HUES64 (cell line): ENCODE results near the gene TTC12.

ENCODE experiments used
- H3K27ac ChIP-seq: 2 replicates; pipeline ENCODE4 v1.7.0; 2013; ENCODE audit warnings: low read depth, low read length, inconsistent platforms
- H3K27me3 ChIP-seq: 2 replicates; pipeline ENCODE4 v1.6.1; 2013; ENCODE audit warnings: mild to moderate bottlenecking, low read length; ENCODE audit not compliant: insufficient read depth
- H3K36me3 ChIP-seq: 2 replicates; pipeline ENCODE4 v1.6.1; 2013; ENCODE audit warnings: mild to moderate bottlenecking, low read length; ENCODE audit not compliant: insufficient read depth
- H3K4me1 ChIP-seq: 2 replicates; pipeline ENCODE4 v1.6.1; 2013; ENCODE audit warnings: mild to moderate bottlenecking, low read length, moderate library complexity; ENCODE audit not compliant: insufficient read depth
- H3K4me3 ChIP-seq: 2 replicates; pipeline ENCODE4 v1.5.1; 2013; ENCODE audit warnings: mild to moderate bottlenecking, low read length, moderate library complexity
- H3K9ac ChIP-seq: 2 replicates; pipeline ENCODE4 v1.6.1; 2013; ENCODE audit warnings: mild to moderate bottlenecking, low read depth, low read length
- H3K9me3 ChIP-seq: 2 replicates; pipeline ENCODE4 v1.6.1; 2013; ENCODE audit warnings: low read depth, low read length; ENCODE audit not compliant: insufficient read depth
- WGBS: fragments of 150-250, 120-280 bp; methylation state at CpG from one replicate; pipeline ENCODE4 v1.1.7; 2013; ENCODE audit warnings: missing lambda C conversion rate; 5-methylcytosine and 5-hydroxymethylcytosine counted together

TTC12 gene

DNA sequence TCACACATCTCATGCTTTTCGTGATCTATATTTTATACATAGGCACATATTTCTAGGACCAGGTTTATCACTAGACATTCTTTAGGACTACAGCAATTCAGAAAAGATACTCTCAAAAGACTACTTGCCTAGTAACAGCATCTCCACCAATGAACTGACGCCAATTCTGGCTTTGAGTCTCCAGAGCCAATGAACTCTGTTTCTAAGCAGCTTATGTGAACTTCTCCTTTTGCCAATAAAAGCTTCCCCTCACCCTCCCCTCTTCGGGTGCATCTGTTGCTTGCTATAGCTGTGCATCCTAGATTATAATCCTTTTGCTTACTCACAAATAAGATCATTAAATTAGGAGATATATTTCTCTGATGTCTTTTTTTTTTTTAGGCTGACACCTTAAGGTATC, 61.8 kb downstream of the TTC12 start:
- 87% methylated on average over 3 of the region's 3 CpGs for WGBS
- H3K4me1 ChIP-seq = peaks cover 6% of the 10 kb centered on the region; the same call in 1 of the 2 replicates
- no peak overlapping the region for H3K9ac ChIP-seq
- H3K4me3 ChIP-seq = no peak overlapping the region
- no peaks in the 10 kb centered on the region for H3K9me3 ChIP-seq
- no peaks in the 10 kb centered on the region for H3K27me3 ChIP-seq
- no peak overlapping the region for H3K27ac ChIP-seq
- H3K36me3 ChIP-seq = no peaks in the 10 kb centered on the region

DNA sequence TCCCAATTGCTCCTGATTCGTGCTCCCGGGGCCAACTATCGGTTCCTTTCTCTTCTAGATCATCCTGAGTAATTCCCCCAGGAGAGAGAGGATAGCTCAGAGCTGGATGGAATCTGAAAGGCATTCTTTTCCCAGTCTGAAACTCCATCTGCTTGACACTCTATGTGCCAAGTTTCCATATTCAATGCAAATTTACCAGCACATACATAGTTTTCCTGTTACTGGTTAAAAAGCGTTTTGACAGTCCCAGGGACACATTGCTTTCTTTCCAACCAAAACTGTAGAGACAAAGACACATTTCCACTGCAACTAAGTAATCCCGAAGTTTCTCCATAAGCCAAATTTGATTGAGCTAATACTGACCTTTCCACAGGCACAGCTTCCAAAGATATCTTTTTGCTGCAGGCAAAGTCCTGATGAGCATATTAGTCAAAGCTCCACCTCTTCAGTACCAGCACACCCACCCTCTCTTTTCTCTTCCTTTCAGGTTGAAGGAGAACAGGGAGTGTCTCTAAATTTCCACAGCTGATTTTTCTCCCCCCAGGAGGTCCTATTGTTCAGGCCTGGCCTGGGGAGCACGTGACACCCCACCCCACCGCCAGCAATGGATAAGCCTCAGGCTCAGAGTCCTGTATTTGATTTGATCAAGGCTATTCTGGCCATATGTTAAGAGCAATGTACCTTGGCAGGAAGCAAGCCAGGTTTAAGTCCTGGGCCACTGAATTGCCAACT, 63.5 kb downstream of the TTC12 start:
- 56% methylated on average over 7 of the region's 7 CpGs for WGBS
- Histone ChIP-seq H3K27ac (no peak overlapping the region), H3K27me3 (no peaks in the 10 kb centered on the region), H3K9ac (no peak overlapping the region), H3K4me1 (peaks cover 6% of the 10 kb centered on the region; the same call in 1 of the 2 replicates), H3K4me3 (no peak overlapping the region), H3K9me3 (no peaks in the 10 kb centered on the region), H3K36me3 (no peaks in the 10 kb centered on the region)

DNA sequence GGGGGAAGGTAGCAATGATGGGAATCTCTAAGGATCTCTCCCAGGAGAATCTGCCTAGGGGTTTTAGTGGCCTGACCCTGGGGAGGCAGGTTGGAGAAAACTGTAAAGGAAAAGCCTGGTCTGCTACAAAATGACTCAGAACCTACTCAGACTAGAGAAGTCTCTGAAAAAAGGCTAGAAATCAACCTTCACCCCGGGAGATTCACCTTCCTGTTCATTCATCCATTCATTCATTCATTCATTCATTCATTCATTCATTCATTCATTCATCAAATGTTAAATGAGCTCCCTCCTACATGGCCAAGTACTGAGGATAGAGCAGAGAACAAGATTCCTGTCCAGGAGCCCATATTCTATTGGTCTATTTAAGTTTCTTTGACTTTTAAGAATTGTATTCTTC, 64.3 kb downstream of the TTC12 start:
- no peak overlapping the region for H3K9ac ChIP-seq
- H3K27ac ChIP-seq = no peak overlapping the region
- peaks cover 6% of the 10 kb centered on the region; the same call in 1 of the 2 replicates for H3K4me1 ChIP-seq
- no peaks in the 10 kb centered on the region for H3K36me3 ChIP-seq
- H3K9me3 ChIP-seq = no peaks in the 10 kb centered on the region
- whole genome bisulfite sequencing = 69% methylated on average over 1 of the region's 1 CpG
- no peak overlapping the region for H3K4me3 ChIP-seq
- no peaks in the 10 kb centered on the region for H3K27me3 ChIP-seq

DNA sequence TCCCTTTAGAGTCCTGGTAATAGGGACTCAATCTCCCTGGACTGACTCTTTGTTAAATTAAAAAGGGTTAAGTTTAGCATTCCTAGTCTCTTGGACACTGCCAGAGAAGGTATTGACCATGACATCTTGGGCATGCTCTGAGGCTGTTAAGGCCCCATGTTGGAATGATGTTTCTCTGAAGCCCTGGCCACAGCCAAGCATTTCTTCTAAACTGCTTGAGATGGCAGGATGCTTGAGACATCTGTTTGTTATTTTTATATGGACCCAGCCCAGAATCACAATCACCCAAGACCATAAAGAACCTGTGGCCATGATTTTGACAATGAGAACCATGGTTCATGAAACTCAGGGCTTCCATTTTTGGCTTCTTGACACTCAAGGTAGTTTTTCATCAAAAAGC, 67.7 kb downstream of the TTC12 start:
- Histone ChIP-seq H3K36me3 (no peaks in the 10 kb centered on the region), H3K27ac (no peak overlapping the region), H3K4me3 (no peak overlapping the region), H3K9ac (no peak overlapping the region), H3K4me1 (peaks cover 9% of the 10 kb centered on the region), H3K27me3 (0 out of 2 replicates have a peak, but pooled peaks cover 4% of the 10 kb centered on the region), H3K9me3 (no peaks in the 10 kb centered on the region)

DNA sequence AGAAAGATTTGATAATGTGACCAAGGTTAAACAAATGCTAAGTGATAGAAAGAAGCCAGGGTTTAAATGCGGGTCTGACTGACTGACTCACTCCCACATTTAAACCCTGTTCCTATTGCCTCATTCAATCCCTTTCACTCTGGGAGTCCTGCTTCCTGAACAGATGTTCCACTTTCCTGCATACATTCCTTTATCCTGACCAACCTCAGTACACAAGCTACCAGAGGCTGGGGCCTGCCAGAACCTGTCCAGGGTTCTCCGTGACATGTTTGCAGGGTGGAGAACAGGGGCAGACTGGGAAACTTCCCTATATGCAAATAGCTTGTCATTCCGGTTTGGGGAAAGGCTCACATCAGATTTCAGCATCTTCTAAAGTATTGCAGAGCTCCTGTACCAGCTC, 70.2 kb downstream of the TTC12 start:
- peaks cover 9% of the 10 kb centered on the region for H3K4me1 ChIP-seq
- no peak overlapping the region for H3K9ac ChIP-seq
- 79% methylated on average over 3 of the region's 3 CpGs for WGBS
- no peaks in the 10 kb centered on the region for H3K9me3 ChIP-seq
- H3K4me3 ChIP-seq = no peak overlapping the region
- H3K36me3 ChIP-seq = no peaks in the 10 kb centered on the region
- no peak overlapping the region for H3K27ac ChIP-seq
- 0 out of 2 replicates have a peak, but pooled peaks cover 9% of the 10 kb centered on the region for H3K27me3 ChIP-seq

DNA sequence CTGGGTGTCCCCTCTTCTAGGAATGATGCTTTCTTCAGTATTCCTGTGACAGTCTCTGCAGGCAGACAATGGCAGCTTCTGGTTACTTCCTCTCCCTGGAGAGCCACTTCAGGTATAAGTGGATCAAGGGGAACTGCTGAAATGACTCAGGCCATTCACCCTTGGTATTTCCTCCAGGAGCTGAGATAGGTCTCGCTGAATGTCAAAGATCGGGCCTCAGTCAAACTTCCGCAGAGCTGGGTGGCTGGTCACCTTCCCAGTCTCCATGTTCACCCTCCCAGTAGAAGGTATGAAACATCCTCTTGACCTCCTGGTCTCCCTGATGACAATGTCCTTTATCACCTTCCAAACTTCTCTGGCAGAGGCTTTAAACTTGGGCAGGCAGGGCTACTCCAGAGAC, 71.4 kb downstream of the TTC12 start:
- no peaks in the 10 kb centered on the region for H3K9me3 ChIP-seq
- 91% methylated on average over 3 of the region's 3 CpGs for WGBS

DNA sequence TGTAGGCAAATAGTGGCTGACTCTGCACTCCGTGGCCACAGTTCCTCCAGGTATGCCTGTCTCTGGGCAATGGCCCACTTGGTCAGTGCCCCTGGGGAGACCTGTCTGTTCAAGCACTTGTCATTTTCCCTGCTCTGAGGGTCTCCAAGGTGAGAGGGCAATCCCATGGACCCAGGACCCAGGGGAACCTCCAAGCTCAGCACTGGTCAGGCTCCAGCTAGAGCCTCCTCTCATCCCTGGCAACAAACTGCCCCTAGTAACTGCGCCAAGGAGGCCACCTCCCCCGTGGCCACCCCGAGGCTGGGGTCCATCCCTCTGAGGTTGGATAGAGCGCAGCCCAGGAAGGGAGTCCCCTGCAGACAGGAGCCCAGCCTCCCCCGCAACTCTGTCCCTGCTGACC, 72.5 kb downstream of the TTC12 start:
- no peak overlapping the region for H3K9ac ChIP-seq
- no peaks in the 10 kb centered on the region for H3K36me3 ChIP-seq
- no peak overlapping the region for H3K4me3 ChIP-seq
- H3K4me1 ChIP-seq = peaks cover 9% of the 10 kb centered on the region
- H3K27me3 ChIP-seq = 0 out of 2 replicates have a peak, but pooled peaks cover 9% of the 10 kb centered on the region
- WGBS = 81% methylated on average over 6 of the region's 6 CpGs
- no peaks in the 10 kb centered on the region for H3K9me3 ChIP-seq
- no peak overlapping the region for H3K27ac ChIP-seq

More for the DNA sequence above, 71.4 kb downstream of the TTC12 start:
- 0 out of 2 replicates have a peak, but pooled peaks cover 9% of the 10 kb centered on the region for H3K27me3 ChIP-seq
- H3K27ac ChIP-seq = no peak overlapping the region
- H3K4me1 ChIP-seq = peaks cover 9% of the 10 kb centered on the region
- H3K36me3 ChIP-seq = no peaks in the 10 kb centered on the region
- H3K9ac ChIP-seq = no peak overlapping the region
- H3K4me3 ChIP-seq = no peak overlapping the region

DNA sequence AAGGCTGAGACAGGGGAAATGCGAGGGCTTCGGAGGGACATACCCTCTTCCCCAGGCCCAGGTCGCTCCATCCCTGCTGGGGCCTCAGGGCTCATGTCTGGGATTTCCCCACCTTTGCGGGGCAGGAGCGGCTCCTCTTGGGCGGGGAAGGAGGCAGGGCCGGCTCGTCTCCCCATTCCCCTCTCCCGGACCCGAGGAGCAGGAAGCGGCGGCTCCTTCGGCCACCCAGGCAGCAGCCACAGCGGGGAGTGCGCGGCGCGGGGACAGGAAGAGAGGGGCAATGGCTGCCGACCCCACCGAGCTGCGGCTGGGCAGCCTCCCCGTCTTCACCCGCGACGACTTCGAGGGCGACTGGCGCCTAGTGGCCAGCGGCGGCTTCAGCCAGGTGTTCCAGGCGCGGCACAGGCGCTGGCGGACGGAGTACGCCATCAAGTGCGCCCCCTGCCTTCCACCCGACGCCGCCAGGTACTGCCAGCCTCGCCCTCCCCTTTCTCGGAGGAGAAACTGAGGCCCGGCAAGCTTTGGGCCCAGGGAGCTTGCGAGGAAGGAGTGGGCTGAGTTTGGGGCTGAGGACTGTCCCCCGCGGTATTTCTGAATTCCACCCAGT, 73.3 kb downstream of the TTC12 start, which contains the start of gene ANKK1:
Gene ANKK1, plus strand, starts transcription at position 175 of the 607 bp plus-strand sequence. Its CDS starts 106 bp downstream, at position 281.
- Histone ChIP-seq H3K9me3 (no peaks in the 10 kb centered on the region), H3K27ac (no peak within 1 kb of the TSS), H3K9ac (peak within 1 kb of the TSS; percentile 42), H3K4me1 (peaks cover 9% of the 10 kb centered on the region), H3K4me3 (peak within 1 kb of the TSS; percentile 44), H3K27me3 (0 out of 2 replicates have a peak, but pooled peaks cover 9% of the 10 kb centered on the region), H3K36me3 (no peaks in the 10 kb centered on the region)
- WGBS = 18% methylated on average over 46 of the region's 46 CpGs

DNA sequence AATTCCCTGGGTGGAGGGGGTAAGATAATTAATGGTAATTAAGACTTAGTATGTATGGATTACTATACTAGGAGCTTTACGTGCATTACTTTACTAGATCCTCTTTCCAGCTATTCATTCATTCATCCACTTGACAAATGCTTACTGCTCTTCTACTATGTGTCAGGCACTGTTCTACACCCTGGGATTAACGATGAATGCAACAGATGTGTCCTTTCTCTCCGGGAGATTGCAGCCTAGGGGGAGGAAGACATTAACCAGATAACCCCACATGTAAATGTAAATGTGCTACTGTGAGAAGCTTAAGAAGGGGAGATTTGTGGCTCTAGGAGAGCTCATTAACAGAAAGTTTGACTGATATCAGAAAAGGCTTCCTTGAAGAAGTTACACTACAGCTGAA, 74.9 kb downstream of the TTC12 start:
- no peak overlapping the region for H3K9ac ChIP-seq
- H3K27ac ChIP-seq = no peak overlapping the region
- H3K4me3 ChIP-seq = no peak overlapping the region
- 0 out of 2 replicates have a peak, but pooled peaks cover 9% of the 10 kb centered on the region for H3K27me3 ChIP-seq
- no peaks in the 10 kb centered on the region for H3K36me3 ChIP-seq
- peaks cover 9% of the 10 kb centered on the region for H3K4me1 ChIP-seq
- 27% methylated on average over 3 of the region's 3 CpGs for WGBS
- no peaks in the 10 kb centered on the region for H3K9me3 ChIP-seq

DNA sequence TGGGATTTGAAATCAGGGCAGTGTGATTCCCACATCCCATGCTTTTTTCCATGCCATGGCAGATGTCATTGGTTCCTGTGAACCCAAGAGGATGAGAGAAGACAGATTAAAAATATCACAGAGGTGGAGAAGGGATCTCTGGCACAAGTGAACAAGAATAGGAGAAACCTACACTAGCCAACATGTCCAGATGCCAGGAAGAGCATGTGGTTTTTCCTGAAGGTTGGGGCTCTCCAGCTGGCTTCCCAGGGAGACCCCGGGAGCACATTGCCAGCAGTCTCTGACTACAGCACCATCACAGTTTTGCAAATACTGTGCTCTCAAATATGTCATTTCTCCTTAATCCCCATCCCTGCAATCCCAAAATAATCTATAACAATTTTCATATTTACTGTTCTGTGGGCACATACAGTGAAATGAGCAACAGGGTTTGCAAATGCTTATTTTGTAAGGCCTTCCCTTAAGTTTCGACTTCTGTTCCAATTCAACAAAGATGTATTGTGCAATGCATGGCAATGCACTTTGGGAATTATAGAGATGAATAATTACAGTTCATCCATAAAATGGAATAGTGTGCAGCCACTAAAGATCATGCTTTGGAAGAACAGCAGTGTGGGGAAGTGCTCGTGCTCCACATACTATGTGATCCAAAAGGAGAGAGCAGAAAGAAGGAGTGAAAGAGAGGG, 78.0 kb downstream of the TTC12 start:
- Histone ChIP-seq H3K4me1 (peaks cover 3% of the 10 kb centered on the region; the same call in 1 of the 2 replicates), H3K9ac (no peak overlapping the region), H3K27ac (no peak overlapping the region), H3K36me3 (no peaks in the 10 kb centered on the region), H3K4me3 (no peak overlapping the region), H3K9me3 (no peaks in the 10 kb centered on the region), H3K27me3 (0 out of 2 replicates have a peak, but pooled peaks cover 3% of the 10 kb centered on the region)
- 92% methylated on average over 3 of the region's 3 CpGs for WGBS

DNA sequence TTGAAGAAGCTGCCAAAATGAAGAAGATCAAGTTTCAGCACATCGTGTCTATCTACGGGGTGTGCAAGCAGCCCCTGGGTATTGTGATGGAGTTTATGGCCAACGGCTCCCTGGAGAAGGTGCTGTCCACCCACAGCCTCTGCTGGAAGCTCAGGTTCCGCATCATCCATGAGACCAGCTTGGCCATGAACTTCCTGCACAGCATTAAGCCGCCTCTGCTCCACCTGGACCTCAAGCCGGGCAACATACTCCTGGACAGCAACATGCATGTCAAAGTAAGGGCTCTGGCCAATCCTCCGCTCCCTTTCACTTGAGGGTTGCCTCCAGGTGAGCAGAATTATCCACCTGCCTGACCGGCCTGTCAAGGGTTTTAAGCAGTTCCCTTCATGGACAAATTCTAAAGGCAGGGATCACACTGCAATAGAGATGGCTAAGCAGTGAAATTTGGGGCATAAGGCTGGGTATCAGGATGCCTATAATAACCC, 79.2 kb downstream of the TTC12 start:
- 0 out of 2 replicates have a peak, but pooled peaks cover 3% of the 10 kb centered on the region for H3K4me1 ChIP-seq
- no peaks in the 10 kb centered on the region for H3K9me3 ChIP-seq
- no peak overlapping the region for H3K4me3 ChIP-seq
- no peaks in the 10 kb centered on the region for H3K36me3 ChIP-seq
- H3K9ac ChIP-seq = no peak overlapping the region
- no peak overlapping the region for H3K27ac ChIP-seq
- no peaks in the 10 kb centered on the region for H3K27me3 ChIP-seq
- WGBS = 91% methylated on average over 8 of the region's 8 CpGs
